Stimulated activated CD4-positive, alpha-beta T cell treated with anti-CD3 and anti-CD28 coated beads, Interleukin-4, amount 100 ng/mL, for 24 hours (primary cell): Measurements from ENCODE around the gene SAMD4A.
"Not testable (repeated sequence)": the region's sequence is repeated elsewhere in the genome, so short reads cannot be mapped to it uniquely, and the experiment has no call there.

ENCODE experiments used
- DNase-seq: peaks from one replicate; pipeline ENCODE4 v3.0.0-alpha.2; 2020

The SAMD4A gene

DNA sequence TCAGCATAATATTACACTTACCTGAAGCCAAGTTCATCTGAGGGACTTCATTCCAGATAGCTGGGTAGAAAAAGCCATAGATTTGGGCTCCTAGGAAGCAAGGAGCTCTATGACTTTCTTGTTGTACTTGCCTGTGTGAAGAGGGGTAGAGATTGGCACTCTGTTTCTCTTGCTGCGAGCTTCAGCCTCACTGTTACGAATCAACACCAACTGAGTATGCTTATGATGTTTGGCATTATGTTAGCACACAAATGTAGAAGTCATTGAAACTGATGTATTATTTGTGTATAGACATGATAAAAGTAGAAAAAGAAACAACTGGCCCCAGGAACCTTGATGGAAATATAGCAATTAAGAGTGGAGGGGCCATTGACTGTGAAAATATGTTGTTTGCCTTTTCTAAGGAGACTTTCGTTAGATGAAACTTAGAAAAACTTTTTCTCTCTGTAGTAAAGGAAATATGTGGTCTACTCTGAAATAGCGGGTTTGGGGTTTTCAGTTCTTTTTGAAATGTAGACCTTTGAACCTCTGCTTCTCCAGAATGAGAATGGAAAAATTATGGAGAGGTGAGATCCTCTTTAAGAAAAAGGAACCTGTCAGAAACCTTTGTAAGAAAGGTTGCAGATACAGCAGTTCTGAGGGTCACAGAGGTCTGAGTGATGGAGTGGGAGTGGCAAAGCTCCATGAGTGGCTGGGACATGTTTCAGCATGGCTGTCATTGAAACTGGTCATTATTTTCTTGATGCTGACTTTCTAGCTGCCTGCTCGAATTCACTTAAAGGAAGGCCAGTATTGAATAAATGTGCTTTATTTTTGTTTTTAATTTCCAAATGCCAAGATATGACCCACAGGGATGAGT, 175.8 kb downstream of the SAMD4A start:
- no peak for DNase-seq

DNA sequence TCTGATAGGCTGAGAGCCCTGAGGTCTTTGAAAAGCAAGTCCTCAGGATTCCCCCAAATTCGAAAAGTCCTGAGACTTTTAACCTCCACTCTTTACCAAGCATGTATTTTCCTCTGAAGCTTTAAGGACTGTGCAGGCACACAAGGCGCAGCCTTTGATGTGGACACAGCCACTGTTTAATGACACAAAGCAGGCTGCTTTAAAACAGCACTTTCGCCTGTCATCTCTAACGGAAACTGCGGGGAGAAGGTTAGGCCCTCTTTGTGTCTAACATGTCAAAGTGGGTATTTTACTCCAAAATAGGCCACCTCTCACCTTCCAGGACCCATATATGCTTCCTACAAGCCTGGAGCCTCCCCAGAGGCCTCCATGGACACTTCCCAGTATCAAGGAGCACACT, 176.5 kb downstream of the SAMD4A start:
- no peak for DNase-seq

DNA sequence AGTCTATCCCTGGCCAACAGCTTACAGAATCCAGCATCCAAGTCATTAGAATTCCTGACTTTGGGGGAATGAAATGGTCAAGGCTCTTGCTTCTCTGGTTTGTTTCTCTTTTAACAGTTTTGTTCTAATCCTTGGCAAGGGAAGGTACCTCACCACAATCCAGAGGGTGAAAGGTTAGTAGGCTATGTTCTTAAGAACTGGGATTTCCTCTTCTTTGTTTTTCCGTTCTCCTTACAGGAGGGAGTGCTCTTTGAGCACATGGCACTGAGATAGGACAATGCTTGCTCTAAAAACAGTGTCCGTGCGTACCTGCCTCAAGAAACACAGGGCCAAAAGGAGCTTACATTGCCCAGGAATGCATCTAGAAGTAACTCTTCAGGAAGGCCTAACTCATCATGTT, 179.1 kb downstream of the SAMD4A start:
- no peak for DNase-seq

DNA sequence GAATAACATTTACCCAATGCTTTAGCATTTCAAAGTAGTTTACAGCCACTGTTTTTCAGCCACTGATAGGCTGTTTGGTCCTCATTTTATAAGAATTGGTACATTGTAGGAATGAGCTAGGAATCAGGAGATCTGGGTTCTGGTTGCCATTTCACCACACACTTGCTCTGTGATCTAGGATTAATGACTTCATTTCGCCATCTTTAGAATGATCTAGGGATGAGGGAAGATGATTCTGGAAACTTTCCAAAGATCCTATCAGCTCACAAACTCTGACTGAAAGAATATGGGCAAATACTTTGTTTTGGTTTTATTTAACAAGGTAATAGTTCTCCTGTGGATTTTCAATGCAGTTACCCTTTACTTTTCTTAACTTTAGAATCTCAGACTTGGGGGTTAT, 180.7 kb downstream of the SAMD4A start:
- DNase-seq, result no peak

DNA sequence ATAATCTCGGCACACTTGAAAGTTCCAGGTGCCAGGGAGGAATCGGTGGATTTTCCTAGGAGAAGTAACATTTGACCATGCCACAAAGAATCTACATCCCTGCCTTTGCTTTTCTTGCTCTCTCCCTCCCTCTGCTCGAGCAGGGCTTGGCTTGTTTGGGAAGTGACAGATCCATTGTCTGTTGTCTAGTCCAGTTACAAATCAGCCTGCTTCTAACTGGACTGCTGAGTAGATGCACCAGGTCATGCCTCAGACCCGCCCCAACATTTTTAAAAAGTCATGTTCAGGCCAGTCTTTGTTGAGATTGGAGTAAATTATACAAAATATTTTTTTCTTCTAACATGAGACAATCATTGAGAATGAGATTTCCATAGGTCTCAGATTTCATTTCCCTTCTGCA, 182.3 kb downstream of the SAMD4A start:
- no peak for DNase-seq

DNA sequence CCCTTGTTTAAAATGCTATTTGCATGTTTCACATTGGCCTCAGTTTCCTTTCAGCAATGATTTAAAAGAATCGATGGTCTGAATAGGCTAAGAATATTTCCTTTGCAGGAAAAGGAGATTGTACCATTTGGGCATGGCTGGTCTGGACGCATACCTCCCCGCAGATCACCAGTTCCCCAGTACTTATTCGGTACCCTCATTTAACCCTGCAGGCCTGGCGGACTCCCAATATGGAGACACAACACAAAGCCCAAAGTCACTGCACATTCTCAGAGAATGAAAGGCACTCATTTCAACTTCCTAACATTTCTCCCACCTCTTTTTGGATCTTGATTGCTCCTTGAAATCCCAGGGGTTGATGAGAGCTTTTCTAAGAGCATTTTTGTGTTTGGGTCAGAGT, 182.8 kb downstream of the SAMD4A start:
- no peak for DNase-seq

DNA sequence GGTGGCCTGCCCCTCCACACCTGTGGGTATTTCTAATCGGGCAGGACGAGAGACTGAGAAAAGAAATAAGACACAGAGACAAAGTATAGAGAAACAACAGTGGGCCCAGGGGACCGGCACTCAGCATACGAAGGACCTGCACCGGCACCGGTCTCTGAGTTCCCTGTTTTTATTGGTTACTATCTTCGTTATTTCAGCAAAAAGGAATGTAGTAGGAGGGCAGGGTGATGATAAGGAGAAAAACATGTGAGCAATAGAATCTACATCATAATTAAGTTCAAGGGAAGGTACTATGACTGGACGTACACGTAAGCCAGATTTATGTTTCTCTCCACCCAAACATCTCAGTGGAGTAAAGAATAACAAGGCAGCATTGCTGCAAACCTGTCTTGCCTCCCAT, 185.7 kb downstream of the SAMD4A start:
- not testable (repeated sequence) for DNase-seq

DNA sequence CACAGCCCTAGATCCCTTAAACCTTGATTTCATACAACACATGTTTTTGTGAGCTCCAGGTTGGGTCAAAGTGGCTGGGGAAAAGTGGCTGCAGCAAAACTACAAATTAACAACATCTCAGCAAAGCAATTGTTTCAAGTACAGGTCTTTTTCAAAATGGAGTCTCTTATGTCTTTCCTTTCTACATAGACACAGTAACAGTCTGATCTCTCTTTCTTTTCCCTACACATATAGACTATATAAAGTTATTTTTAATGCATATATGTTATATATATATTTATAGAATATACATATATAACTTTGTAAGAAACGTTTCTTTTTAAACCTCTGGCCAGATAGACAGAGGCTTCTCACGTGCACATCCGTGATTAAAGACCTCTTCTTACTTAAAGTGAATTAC, 186.5 kb downstream of the SAMD4A start:
- DNase-seq, result not testable (repeated sequence)

DNA sequence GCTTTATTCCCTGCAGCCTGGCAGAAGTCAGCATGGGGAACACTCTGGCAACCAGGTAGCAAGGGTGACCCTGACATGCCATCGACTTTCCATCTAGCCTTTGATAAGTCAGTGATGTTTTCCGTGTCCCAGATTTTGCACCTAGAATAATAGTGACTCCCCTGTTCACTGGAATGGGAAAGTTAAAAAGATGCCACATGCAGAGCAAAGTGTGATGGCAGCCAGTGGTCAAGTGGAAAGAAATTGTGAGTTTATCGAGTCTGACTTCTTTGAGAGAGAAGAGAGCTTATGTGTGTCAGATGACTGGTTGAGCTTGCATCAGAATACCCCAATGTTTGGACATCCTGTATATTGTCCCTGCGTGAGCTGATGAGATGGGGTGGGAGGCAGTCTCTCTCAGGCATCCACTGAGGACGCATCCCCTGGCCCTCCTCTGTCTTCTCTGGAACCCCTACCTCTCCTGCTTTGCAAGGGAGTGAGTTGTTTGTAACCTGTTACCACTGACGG, 187.2 kb downstream of the SAMD4A start:
- no peak for DNase-seq

DNA sequence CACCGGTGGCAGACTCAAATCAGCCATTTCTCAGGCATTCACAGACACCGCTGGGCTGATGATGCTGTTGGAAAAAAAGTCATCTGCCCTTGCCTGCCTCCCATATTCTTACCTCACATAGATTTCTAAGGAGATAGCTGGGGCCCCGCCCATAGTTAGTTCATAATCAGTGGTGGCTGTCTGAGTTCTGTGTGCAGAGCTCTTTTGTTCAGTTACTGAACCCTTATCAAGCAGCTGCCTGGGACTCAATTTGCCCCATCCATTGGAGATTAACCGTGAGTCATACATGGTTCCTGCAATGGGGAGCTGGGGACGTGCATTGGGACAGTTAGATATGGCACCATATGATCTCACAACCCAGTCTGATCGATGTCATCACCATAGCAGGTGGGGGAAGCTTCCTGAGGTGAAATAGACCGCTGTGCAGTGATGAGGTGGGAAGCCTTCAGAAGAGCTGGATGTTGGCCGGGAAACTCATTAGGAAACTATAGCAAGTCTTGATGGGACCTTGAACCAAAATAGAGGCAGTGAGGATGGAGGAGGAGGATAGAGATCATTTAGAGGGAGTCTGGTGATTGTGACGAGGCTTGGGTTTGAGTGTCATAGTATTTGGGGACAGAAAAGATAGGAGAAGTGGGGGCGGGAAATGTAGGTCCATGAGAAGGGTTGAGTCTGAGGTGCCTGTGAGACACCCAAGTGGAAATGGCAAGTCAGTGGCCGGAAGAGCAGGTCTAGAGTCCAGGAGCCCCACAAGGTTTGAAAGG, 187.9 kb downstream of the SAMD4A start:
- DNase-seq, result no peak

DNA sequence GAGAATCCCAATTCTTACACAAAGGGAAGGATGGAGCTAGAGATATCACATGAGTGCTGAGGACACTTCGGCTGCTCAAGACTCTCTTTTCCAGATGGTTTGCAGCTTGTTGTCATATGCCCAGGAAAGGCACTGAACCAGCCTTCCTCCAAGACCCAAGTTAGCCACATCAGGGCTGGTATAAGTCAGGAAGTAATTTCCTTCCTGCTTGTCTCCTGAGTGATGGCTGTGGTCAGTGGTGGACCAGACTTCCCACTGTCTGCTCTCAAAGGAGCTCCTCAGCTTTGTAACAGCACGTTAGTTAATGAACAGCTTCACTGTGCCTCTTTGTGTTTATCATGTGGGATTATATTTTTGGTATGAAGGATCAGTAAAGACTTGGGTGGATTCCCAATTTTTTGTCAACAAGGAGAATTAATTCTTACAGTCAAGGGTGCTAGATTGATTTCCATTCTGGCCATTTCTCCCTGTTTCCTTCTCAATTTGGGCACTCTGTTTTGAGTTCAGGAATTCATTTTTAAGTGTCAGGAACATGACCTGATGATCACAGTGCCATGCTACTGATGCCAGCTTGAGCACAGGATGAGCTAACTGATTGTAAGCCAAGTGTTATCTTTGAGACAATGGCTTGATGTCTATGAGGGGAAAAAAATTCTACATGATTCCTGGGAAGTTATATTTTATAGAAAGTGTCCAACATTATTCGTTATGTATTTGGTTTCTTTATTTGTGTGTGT, 189.9 kb downstream of the SAMD4A start:
- DNase-seq, result no peak

DNA sequence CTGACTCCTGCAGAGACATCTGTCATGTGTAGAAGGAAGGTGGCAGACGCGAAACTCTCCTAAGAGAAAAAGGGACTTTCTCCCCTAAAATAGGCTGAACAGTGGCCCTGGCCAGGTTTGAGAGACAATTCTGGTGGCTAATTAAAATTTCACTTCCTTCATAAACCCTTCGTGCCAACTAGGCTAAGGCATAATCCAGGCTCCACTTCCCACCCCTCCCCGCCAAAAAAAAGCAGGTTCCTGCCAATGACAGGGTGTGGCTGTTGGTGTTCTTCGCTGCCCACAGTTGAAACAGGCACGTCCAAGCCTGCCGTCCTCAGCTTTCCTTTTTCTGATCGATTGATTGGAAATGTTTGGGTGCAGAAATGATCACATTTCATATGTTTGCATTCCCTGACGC, 191.1 kb downstream of the SAMD4A start:
- DNase-seq, result no peak

DNA sequence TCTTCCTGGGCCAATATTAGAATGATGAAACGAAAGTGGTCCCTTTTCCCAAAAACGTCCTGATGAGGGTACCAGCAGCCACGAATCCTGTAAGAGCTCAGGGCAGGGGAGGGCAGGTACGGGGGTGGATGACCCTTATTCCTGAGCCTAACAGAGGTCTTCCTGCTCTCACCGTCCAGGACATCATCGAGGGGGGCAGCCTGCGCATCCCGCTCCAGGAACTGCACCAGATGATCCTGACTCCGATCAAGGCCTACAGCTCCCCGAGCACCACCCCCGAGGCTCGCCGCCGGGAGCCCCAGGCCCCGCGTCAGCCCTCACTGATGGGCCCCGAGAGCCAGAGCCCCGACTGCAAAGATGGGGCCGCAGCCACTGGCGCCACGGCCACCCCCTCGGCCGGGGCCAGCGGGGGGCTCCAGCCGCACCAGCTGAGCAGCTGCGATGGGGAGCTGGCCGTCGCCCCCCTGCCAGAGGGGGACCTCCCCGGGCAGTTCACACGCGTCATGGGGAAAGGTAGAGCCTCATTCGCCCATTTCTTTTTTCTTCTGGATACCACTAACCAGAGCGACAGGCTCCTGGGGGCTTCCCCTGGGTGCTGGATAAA, 193.2 kb downstream of the SAMD4A start:
- DNase-seq, result no peak

DNA sequence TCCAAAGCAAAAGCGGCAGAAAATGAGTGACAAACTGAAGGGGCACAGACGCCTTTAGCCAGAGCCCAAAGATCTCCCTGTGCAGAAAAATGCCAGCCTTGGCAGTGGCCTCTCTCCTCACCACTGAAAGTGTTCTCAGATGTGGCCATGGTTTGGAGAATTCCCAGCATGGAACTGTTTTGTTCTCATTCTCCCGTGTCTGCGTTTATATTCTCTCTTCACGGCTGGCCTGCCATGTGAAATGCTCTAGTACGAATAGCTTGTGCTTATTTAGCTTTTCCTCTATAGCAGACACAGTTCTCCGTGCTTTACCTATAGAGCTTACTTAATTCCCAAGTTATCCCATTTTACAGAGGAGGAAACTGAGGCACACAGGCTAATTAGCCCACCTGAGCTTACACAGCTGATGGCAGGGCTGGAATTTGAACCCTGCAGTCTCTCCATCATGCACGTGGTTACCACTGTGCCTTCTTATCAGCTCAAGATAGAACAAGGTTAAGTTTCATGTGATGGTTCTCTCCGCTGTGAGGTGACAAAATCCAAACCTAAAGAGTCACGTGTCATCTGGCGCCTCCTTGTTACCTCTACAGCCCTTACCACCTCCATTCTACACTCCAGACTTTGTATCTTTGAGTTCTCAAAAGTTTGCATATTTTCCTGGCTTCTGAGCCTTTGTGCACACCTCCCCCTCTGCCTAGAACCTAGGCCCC, 194.1 kb downstream of the SAMD4A start:
- no peak for DNase-seq

DNA sequence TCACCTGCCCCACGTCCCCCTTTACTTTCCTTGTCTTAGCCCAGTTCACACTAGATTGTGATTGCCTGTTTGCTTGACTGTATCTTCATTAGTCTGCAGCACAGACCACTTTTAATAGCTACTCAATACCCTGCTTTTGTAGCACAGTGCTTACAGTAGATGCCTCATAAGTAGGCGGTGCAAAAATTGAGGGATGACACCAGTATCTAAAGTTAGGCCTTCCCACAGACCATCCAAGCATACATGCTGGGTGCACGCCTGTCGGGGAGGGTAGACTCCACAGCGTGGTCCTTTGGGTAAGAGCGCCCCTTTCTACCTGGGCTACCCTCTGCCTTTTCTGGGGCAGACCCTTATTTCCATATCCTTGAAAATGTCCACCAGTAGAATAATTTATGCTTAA, 194.9 kb downstream of the SAMD4A start:
- no peak for DNase-seq

DNA sequence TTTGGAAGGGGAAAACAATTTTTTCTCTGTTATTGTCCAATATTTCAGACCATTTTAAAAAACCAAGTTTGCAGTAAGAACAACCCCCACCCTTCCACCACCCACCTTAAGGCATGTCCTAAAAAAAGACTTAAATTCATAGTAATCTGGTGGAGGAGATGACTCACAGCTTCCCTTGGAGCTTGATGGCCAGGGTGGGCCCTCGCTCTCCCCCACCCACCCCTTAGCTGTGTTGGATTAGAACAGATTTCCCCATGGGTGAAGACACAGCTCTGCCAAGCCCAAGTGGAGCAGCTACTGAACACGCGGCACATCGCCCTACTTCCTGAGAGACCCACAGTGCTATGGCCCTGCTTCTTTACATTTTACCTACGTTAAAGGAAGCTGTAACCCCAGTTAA, 195.4 kb downstream of the SAMD4A start:
- no peak for DNase-seq

DNA sequence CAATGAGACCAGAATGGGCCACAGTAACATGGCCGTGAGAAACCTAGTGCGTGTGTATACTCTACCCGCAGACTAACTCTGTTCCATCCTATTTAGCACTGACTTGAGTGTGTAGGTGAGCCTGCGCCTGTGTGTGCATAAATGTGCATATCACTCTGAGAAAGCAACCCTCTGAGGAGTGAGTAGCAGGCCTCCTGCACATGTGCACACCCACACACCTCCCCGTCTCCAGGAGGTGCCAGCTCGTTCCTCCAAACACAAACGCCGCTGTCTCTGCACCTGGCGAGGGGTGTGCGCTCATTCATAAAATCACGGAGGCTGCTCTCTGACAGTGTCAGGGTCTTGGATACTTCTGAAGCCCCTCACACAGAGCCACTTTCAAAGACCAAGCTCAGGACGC, 196.8 kb downstream of the SAMD4A start:
- DNase-seq, result no peak

DNA sequence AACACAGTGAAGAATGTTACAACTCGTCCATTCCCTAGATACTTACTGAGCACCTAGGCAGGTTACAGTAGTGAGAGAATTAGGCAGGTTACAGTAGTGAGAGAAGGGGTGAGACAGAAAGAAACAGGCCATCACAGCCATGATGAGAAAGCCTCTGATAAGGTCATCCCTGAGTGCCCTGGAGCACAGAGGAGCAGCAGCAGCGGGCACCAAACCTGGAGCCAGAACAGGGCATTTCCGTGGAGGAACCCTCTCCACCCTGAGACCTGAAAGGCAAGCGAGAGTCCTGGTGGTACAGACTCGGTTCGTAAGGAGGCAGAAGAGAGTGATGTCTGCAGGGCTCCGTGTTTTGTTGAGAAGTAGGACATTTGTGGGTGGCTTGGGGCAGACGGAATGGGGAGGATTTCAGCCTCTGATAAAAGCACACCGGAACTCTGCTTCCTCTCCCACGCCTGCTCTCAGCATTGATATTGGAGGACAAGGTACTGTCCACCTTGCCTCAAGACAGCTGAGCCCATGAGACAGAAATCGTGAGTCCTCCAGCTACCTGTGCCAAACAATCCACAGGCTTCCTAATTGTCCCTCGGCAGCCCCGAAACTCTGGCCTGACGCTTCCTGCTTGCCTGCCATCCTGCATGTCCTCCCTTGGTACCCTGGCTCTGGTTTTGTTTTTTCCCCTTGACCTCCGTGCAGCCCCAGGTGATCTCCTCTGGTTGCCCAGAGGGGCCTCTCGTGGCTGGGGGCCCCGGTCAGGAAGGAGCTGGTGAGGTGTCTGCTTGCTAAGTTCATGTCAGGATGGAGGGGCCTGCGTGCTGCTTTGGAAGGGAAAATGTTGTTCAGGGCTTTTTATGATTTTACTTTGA, 199.6 kb downstream of the SAMD4A start:
- DNase-seq, result no peak

DNA sequence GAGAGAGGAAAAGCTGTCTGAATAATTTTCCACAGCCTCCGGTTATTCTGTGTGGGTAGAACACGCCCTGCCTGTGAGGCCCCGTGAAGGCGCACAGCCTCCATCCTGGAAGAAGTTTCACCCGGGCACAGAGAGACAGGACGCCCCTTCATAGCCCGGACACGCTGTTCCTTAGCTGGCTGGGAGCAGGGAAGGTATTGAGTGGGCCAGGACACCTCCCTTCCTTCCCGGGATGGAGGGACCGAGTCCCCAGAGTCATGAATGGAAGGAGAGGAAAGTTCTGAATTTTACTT, 200.2 kb downstream of the SAMD4A start:
- no peak for DNase-seq

DNA sequence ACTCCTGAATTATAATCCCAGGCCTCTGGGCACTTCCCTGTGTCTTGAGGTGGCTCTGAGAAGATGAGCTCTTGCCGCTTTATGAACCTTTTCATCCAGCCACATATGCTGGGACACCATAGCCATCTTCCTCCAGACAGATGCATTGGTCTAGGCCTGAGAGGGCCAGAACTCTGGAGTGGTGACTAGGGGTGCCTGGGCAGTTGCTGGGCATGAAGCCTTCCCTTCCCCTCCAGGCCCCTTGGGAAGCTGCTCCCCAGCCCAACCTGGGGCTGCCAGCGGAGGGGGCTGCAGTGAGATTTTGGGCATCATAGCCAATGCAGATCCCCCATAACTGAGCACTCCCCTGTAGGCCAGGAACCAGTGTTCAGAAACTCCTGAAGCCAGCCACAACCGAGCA, 200.5 kb downstream of the SAMD4A start:
- no peak for DNase-seq

DNA sequence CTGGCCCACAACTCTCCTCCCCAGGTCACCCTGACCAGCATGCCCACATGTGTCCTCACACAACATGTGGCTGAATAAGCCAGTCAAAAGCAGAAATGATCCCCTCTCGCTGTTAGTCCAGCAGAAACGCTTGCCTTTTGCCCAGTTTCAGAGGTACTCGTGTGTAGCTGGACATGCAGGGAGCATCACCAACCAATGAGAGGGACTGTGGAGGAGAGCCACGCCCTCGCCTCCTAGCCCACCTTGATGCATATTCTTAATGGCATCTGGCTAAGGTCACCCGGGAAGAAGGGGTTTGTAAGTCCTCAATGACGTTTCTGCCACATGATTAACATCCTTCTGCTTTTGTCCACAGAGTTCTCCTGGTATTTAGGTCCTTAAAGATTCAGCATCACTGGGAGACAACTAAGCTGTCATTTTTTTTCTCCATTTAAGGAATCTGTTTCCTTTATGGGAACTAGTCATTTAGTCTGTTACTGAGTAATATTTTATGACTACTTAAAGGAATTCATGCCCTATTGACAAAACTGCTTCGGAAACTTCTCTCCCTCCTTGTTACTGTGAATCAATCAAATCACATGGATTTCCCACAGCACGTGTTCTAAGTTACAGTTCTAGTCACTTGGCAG, 201.7 kb downstream of the SAMD4A start:
- no peak for DNase-seq
